HG03025 (cell line): ENCODE data around the gene MAD1L1.
"Not testable (repeated sequence)": the region's sequence is repeated elsewhere in the genome, so short reads cannot be mapped to it uniquely, and the experiment has no call there.

Experiments used
- ATAC-seq: cut with Tn5 transposase; IDR thresholded peaks from one replicate; pipeline ENCODE4 v1.9.1; 2021; ENCODE audit warnings: mild to moderate bottlenecking, moderate library complexity; ENCODE audit not compliant: unreplicated experiment, low FRiP score

Gene MAD1L1

DNA sequence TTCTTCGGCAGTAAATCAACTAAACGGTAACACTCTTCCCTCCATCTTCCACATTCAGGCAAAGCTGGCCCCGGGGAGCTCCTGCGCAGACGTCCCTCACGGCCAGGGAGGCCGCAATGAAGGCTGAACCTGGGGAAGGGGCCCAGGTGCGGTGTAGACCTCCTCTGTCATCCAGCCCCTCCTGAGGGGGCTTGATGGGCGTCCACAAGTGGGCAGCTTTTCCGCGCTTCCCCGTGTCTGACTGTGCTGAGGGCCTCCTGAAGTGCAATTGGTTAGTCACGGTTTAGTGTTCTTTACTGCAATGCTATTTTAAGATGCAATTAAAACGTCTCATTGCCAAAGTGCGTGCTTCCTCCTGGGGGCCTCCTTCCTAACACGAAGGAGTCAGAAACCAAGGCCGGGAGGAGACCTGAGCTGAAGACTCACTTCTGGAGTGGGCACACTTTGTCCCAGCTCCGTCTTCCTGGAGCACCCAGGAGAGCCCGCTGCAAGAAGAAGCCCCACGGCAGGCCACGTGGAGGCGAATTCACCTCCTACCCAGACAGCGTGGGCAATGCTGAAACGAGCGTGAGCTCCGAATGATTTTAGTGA lies 389.4 kb downstream of the MAD1L1 start:
- no peak for ATAC-seq

DNA sequence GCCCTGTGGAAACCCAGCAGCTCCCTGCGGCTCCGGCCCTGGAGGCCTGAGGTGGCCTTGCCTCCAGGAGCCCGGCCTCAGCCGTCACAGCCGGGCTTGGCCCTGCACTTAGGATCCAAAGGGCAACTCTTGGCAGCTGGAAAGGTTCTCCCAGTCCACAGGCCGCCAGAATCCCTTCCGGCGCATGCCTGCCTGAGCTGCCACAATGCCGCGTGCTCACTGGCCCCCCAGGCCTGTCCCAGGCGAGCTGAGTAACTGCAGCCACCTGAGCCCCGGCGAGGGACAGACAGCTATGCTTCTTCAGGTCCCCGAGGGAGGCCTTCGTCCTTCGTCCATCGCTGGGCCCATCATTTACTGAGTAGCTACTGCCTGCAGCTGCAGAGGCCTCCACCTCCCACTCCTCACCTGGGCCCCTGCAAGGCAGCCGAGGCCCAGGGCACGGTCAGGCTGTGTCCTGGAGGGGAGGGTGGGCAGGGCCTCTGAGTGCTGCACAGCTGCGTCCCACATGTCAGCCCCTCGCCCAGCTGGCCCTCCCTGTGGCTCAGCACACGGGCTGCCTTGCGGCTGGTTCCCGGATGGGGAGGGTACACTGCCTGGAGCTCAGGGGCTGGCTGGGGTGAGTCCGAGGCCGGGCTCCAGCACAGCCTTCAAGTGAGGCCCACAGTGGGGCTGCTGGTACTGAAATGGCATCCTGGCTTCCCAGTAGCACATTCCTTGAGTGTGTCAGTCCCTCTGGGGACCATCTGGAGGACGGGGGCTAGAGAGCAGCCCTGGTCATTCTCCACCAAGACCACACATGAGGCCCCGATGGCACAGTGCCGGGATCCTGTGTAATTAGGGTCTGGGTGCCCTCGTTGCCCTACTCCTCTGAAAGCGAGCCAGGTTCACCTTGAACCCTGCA lies 390.2 kb downstream of the MAD1L1 start:
- ATAC-seq = no peak

DNA sequence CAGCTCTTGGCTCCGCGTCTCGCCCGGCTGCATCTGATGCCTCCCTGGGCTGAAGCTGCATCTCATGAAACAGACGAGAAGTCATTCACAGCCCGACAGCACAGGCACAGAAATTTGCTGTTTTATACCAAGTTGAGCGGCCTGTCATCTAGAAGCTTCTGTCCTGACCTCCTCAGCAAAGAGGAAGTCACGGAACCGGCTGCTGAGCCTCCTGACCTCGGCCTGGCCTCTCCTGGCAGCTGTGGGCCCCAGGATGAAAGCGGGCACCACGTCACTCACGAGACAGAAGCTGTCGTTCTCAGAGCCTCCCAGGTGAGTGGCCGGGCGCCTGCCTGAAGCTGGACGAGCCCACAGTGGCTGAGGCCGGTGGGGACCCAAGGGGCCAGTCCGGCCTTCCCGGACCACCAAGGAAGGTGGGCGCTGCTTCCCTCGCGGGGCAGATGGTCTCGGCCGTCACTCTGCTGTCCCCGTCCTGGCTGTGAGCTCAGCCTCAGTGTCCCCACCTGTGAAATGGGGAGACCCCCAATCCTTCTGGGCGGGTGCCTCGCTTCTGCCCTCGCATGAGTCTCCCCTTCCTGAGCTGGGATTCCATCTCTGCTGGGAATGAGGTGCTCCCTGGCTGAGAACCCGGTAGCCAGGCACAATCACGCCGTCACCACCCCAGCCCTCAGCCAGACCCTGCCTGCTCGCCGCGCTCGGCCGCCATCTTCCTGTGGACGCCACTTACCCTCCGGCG lies 391.3 kb downstream of the MAD1L1 start:
- not testable (repeated sequence) for ATAC-seq

DNA sequence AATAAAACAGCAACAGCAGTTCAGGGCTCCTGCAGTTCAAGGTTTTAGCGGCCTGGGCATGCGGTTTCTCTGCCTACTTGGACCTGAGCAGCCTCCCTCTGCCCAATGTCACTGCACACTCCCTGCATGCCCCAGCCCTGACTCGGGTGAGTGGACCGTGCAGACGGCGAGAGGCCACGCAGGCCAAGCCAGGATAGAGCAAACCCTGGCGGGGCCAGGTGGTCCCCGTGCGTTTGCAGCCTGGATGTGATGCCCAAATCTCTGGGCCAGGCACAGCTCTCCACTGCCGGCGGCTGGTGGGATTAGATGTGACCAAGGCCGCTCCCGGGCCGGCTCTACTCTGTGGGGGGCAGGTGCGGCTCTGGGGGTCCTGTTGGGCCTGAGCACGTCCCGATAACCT lies 392.0 kb downstream of the MAD1L1 start:
- not testable (repeated sequence) for ATAC-seq

DNA sequence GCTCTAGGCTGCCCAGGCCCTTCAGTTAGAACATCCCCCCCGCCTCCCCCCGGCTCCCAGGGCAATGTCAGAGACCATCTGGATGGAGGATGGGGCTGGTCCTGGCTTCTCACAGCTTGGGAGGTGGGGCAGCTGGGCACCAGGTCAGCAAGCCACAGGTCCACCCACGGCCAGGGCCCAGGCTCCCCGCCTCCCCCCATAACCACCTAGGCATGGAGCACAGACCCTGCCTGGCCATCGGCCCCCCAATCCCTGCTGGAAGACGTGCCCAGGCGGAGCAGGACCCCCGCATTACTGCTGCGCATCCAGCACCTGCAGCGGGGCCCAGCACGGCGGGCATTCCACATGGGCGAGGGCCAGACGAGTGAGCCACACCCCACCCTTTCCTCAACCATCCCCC lies 393.0 kb downstream of the MAD1L1 start:
- ATAC-seq = no peak

DNA sequence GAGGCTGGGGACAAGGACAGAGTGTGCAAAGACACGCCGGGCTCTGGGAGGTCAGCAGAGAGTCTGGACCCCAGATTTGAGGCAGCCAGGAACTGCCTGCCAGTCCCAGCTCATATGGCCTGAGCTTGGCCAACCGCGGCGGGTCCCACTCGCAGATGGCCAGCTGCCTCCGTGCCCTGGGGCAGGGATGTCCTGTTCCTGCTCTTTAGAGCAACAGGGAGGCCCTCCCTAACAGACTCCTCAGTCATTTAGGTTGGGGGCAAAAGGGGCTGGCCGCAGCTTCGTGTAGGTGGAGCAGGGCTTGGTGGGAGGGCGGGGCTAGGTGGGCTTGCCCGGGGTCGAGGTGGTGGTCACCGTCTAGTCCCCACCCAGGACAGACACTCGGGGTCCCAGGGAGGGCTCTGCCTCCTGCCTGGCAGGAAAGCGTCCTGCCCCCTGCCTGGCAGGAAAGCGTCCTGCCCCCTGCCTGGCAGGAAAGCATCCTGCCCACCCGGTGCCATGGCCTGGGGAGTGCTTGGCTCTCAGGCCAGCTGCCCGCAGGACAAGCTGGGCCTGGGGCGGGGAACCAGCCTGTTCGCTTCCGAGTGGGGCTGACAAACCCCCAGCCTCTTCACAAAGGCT lies 393.7 kb downstream of the MAD1L1 start:
- not testable (repeated sequence) for ATAC-seq

DNA sequence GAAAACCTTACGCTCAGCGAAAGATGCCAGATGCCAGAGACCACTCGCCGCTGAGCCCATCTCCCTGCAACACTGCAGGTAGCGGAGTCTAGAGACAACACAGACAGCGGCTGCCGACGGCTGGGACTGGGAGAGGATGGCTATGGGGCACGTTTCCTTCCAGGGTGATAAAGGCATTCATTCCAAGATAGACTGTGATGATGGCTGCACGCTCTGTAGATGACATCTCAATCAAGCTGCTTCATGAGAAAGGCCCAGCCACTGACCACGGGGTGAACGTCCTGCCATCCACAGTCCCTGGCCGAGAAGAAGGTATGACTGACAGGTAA lies 394.2 kb downstream of the MAD1L1 start:
- ATAC-seq = not testable (repeated sequence)

DNA sequence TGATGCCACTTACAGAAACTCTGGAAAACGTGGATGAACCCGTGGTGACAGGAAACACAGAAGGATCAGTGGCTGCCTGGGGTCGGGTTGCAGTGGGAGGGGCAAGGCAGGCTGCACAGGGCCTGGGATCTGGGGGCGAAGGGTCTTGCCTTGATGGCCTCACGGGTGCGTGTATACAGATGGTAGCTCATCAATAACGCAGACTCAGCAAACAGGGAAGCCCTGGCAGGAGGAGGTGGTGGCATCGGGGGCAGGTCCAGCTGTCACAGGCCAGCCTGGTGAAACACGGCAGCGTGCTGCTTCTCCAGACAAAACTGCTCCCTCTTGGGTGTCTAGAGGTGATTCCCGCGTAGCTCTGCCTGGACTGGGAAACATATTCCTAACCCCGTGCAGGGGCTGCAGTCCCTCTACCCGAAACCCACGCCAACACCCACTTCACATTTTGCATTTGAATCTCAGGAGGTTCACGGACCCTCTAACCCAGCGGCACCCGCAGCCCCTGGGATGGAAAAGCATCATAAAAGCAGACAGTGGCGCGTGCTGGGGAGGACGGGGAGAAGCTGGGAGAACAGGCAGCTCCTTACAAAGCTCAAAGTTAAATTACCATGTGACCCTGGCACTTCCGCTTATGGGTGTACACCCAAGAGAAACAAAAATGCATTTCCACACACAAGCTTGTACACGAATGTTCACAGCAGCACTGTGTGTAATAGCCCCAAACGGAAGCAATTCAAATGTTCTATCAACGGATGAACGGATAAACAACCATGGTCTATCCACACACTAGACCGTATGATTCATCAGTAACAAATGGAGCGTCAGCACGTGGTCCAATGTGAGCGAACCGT lies 394.8 kb downstream of the MAD1L1 start:
- ATAC-seq = not testable (repeated sequence)

DNA sequence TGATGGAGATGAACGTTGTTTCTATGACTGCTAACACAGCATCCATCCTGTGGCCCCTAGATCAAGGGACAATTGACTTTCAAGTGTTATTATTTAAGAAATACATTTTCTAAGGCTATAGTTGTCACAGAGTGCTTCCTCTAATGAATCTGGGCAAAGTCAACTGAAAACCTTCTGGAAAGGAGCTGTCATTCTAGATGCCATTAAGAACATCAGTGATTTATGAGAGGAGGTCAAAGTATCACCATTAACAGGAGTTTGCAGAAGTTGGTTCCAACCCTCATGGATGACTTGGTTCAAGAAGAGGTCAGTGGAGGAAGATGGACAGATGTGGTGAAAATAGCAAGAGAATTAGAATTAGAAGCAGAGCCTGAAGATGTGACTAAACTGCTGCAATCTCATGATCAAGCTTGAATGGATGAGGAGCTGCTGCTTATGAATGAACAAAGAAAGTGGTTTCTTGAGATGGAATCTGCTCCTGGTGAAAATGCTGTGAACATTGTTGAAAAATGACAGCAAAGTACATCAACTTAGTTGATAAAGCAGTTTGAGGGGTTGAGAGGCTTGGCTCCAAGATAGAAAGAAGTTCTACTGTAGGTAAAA lies 400.7 kb downstream of the MAD1L1 start:
- not testable (repeated sequence) for ATAC-seq

DNA sequence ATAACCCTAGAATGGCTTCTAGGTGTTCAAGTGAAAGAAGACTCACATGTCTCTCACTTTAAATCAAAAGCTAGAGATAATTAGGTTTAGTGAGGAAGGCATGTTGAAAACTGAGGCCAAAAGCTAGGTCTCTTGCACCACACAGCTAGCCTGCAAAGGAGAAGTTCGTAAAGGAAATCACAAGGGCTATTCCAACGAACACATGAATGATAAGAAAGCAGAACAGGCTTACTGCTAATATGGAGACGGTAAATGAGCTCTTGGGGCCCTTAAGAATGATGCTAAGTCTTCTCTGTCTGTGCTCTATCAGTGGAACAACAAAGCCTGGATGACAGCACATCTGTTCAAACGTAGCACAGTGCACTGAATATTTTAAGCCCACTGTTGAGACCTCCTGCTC lies 401.3 kb downstream of the MAD1L1 start:
- not testable (repeated sequence) for ATAC-seq

DNA sequence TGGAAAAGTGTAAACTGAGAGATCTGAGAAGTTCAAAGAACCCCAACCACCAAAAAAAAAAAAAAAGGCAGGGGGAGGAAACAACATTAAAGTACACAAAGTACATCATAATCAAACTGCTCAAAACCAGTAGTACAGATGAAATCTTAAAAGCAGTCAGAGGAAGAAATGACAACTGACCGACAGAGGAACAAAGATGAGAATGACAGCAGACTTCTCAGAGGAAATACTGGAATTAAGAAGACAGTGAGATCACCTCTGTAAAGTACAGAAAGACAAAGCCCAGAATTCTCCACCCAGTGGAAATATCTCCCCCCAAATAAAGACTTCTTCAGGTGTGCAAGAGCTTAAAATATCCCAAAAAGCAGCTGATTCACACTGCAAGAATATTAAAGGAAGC lies 403.1 kb downstream of the MAD1L1 start:
- not testable (repeated sequence) for ATAC-seq

DNA sequence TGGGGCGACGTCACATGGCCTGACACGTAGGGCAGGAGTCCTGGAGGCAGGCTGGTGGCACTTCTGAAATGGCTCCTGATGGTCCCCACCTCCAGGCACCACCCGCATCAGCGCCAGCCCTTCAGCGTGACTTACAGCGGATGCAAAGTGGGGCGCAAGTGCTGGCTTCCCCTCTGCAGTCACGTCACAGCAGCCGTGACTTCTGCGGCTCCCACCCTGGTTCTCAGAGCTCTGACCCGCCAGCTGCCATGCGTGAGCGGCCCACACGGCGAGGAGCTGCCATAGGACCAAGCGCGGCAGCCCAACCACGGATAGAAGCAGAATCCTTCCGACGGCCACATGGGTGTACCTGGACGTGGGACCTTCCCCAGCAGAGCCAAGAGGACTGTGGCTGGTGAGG lies 403.6 kb downstream of the MAD1L1 start:
- ATAC-seq = no peak

DNA sequence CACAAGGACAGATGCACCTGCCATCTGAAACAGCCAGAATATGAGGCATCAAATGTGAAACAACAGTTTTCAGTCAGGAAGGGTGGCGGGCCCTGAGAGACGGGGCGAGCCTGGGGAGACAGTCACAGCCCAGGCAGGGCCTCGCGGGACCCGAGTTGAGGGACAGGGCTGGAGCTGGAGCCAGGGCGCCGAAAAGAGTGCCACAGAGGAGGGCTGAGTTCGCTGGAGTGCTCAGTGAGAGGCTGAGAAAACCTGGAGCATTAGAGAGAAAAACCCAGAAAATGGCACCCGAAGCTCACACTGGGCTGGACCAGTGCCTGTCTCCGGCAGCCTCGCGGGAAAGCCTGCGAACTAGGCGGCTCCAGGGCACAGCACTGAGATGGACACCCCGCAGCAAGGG lies 404.6 kb downstream of the MAD1L1 start:
- ATAC-seq = not testable (repeated sequence)

DNA sequence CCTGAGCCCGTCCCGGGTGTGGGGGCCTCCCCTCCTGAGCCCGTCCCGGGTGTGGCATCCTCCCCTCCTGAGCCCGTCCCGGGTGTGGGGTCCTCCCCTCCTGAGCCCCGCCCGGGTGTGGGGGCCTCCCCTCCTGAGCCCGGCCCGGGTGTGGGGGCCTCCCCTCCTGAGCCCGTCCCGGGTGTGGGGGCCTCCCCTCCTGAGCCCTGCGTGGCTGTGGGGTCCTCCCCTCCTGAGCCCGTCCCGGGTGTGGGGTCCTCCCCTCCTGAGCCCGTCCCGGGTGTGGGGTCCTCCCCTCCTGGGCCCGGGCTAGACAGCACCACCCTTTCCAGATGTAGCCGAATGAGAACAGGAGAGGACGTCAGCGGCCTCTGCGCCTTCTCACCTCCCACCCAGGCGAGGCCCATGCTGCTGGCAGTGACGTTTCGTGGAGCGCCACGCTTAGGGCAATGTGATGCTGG lies 405.2 kb downstream of the MAD1L1 start:
- not testable (repeated sequence) for ATAC-seq

DNA sequence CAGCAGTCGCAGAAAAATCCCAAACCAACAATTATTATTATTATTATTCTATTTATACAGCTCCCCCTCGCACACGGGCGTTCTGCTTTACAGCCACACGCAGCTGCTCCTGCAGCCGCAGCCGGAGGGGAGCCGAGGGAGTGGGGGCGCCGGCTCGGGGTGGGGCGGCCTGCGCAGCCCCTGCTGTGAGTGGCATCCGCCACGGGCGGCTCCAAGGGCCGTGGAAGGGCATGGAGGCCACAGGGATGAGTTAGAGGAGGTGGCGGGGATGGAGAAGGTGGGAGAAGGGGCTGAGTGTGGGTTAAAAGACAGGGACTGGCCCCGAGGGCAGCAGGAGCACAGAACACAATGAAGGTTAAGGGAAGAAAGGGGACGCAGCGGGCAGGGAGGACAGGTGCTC lies 405.8 kb downstream of the MAD1L1 start:
- not testable (repeated sequence) for ATAC-seq

DNA sequence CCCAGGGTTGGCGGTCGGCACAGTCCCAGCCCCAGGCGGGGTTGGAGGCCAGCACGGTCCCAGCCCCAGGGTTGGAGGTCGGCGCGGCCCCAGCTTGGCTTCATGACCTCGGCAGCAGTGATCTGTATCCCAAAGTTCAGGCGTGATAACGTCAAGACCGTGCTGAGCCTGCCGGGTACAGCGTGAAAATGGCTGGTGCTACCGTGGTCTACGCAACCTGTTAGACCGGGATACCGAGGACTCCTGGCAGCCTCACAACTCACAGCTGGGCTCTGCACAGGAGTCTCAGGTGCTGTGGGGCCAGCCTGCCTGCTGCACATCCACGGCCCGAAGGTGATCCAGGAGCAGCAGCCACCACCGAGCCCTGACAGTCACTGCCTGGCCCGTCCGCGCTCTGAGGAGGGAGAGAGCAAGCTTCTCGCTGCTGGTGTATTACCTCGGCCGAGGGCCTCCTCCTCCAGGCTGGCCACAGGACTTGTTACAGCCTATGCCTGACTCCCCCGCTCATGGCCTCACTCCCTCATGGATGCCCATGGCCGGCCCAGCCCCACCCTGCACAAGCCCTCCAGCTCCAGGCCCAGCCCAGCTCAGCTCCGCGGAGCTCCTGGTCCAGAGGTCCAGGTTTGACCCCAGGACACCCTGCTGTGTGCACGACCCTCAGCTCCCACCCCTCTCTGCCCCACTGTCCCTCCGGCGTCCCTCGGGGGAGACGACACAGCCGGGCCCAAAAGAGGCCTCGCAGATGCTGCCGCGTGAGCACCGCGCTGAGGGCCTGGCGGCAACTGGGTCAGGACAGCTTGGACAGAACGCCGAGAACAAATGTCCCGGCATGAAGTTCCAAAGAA lies 406.6 kb downstream of the MAD1L1 start:
- ATAC-seq = no peak

DNA sequence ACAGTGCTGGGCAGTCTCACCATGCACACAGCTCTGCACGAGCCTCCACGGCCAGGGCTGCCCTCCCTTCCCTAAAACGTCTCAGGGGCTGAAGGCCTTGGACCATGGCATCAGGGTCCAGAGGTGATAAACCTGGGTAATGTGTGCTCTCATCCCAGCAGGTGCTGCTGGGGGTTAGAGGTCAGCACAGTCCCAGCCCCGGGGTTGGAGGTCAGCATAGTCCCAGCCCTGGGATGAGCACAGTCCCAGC lies 407.2 kb downstream of the MAD1L1 start:
- not testable (repeated sequence) for ATAC-seq

DNA sequence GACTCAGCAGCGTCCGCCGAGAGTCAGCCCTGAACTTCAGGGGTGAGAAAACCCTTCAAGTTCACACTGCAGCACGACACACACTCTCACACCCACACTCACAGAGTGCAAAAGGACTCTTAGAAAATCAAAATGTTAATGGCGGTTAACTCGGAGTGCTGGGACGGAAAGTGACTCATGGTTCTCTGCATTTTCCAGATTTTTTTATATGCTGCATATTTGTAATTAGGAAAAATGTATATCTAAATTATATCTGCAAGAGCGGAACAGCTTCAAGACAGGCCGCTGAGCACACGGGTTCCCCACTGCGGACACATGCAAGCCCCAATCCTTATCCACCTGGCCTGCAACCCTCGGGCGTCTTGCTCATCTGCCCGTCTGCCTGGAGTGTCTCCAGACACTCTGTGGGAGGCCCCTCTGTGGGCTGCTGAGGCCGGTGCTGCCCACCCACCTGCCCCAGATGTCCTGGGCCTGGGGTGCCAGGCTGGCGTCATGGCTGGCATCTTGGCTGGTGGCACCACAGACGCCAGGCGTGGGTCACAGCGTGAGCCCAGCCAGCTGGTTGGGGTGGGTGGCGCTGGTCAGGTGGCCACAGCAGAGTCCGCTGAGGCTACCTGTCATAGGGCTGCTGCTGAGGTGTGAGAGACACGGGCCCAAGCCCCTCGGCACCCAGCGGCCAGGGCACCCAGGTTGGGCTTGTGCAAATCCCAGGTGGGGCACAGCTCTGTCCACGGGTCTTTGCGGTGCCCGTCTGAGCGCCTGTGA lies 407.7 kb downstream of the MAD1L1 start:
- not testable (repeated sequence) for ATAC-seq
